ENCODE results near the gene IL36G.

IL36G gene

DNA sequence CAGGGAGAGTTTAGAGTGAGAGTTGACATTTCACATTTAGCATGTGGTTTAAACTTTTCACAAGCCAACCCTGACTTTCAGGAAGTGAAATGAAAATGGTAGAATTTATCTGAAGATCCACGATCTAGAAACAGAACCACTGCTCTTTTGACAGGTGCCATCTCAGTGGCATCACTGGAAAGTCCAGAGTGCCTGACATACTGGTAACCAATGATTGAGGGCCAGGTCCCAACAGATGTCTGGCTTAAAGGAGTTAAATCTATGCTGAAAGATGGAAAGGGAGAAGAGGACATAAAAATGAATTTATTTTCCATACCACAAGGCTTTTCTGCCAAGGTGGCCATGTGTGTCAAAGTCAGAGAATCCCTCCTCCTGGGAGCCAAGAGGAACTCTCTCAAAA is 2.7 kb downstream of the IL36G start:
- ChIA-PET POLR2A (no interaction called here), CTCF (no interaction called here)
- no peak for TF ChIP-seq LEF1 (IDR thresholded peaks at IDR 0.05; ENCODE audit: borderline replicate concordance)
- no peak for TF ChIP-seq L3MBTL2 (conservative IDR thresholded peaks at IDR 0.05)
- no peak for TF ChIP-seq CTBP1 (IDR thresholded peaks at IDR 0.05; ENCODE audit: borderline replicate concordance)
- no peak for TF ChIP-seq FOXM1 (IDR thresholded peaks at IDR 0.05; ENCODE audit: borderline replicate concordance)
- DNase-seq (ENCODE audit: extremely low spot score) = no peak

DNA sequence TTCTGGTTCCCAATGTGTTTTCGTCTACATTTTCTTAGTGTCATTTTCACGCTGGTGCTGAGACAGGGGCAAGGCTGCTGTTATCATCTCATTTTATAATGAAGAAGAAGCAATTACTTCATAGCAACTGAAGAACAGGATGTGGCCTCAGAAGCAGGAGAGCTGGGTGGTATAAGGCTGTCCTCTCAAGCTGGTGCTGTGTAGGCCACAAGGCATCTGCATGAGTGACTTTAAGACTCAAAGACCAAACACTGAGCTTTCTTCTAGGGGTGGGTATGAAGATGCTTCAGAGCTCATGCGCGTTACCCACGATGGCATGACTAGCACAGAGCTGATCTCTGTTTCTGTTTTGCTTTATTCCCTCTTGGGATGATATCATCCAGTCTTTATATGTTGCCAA is 7.3 kb downstream of the IL36G start:
- TF ChIP-seq ZNF384 (IDR thresholded peaks at IDR 0.05) (no peak), ELF4 (IDR thresholded peaks at IDR 0.05) (no peak), NFRKB (IDR thresholded peaks at IDR 0.05) (no peak), SP1 (IDR thresholded peaks at IDR 0.05) (no peak), TARDBP (IDR thresholded peaks at IDR 0.05) (no peak), L3MBTL2 (conservative IDR thresholded peaks at IDR 0.05) (no peak), LEF1 (IDR thresholded peaks at IDR 0.05; ENCODE audit: borderline replicate concordance) (no peak), ARNT (IDR thresholded peaks at IDR 0.05) (no peak), BHLHE40 (IDR thresholded peaks at IDR 0.05; ENCODE audit: borderline replicate concordance) (no peak), CTBP1 (IDR thresholded peaks at IDR 0.05; ENCODE audit: borderline replicate concordance) (no peak), HDGF (IDR thresholded peaks at IDR 0.05; ENCODE audit: borderline replicate concordance) (no peak), FOXK2 (IDR thresholded peaks at IDR 0.05) (no peak), FOXM1 (IDR thresholded peaks at IDR 0.05; ENCODE audit: borderline replicate concordance) (no peak)
- TF ChIP-seq, protein P1, sequence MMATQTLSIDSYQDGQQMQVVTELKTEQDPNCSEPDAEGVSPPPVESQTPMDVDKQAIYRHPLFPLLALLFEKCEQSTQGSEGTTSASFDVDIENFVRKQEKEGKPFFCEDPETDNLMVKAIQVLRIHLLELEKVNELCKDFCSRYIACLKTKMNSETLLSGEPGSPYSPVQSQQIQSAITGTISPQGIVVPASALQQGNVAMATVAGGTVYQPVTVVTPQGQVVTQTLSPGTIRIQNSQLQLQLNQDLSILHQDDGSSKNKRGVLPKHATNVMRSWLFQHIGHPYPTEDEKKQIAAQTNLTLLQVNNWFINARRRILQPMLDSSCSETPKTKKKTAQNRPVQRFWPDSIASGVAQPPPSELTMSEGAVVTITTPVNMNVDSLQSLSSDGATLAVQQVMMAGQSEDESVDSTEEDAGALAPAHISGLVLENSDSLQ (IDR thresholded peaks at IDR 0.05) = no peak
- POLR2A ChIA-PET = no interaction called here
- CTCF ChIA-PET = interaction anchor here (0.8 kb wide), 1 partner anchor 25 kb away, joined by 4 read pairs; no protein-coding TSS in a partner anchor
- no peak for DNase-seq (ENCODE audit: extremely low spot score)

DNA sequence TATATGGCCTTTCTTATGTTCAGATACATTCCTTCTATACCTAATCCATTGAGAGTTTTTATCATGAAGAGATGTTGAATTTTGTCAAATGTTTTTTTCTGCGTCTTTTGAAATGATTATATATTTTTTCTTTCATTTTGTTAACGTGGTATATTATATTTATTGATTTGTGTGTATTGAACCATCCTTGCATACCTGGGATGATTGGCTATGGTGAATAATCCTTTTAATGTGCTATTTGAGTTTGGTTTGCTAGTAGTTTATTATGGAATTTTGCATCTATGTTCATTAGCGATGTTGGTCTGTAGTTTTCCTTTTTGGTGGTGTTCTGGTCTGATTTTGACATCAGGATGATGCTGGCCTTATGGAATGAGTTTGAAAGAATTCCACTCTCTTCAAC is 11.8 kb downstream of the IL36G start:
- no peak for DNase-seq (ENCODE audit: extremely low spot score)
- POLR2A ChIA-PET = no interaction called here
- CTCF ChIA-PET = no interaction called here
- TF ChIP-seq NFRKB (IDR thresholded peaks at IDR 0.05) = no peak
- TF ChIP-seq FOXA1 (IDR thresholded peaks at IDR 0.05) = no peak
- TF ChIP-seq CTBP1 (IDR thresholded peaks at IDR 0.05; ENCODE audit: borderline replicate concordance) = no peak
- no peak for TF ChIP-seq ELF4 (IDR thresholded peaks at IDR 0.05)
- TF ChIP-seq L3MBTL2 (conservative IDR thresholded peaks at IDR 0.05) = no peak
- no peak for TF ChIP-seq SP1 (IDR thresholded peaks at IDR 0.05)
- no peak for TF ChIP-seq FOXM1 (IDR thresholded peaks at IDR 0.05; ENCODE audit: borderline replicate concordance)
- TF ChIP-seq BHLHE40 (IDR thresholded peaks at IDR 0.05; ENCODE audit: borderline replicate concordance) = no peak
- TF ChIP-seq HDGF (IDR thresholded peaks at IDR 0.05; ENCODE audit: borderline replicate concordance) = no peak
- TF ChIP-seq FOXK2 (IDR thresholded peaks at IDR 0.05) = no peak
- TF ChIP-seq ARNT (IDR thresholded peaks at IDR 0.05) = no peak
- TF ChIP-seq TARDBP (IDR thresholded peaks at IDR 0.05) = no peak
- no peak for TF ChIP-seq LEF1 (IDR thresholded peaks at IDR 0.05; ENCODE audit: borderline replicate concordance)
- TF ChIP-seq, protein P1 (IDR thresholded peaks at IDR 0.05) = no peak
- TF ChIP-seq ZNF384 (IDR thresholded peaks at IDR 0.05) = no peak
- TF ChIP-seq SUZ12 (IDR thresholded peaks at IDR 0.05) = no peak

DNA sequence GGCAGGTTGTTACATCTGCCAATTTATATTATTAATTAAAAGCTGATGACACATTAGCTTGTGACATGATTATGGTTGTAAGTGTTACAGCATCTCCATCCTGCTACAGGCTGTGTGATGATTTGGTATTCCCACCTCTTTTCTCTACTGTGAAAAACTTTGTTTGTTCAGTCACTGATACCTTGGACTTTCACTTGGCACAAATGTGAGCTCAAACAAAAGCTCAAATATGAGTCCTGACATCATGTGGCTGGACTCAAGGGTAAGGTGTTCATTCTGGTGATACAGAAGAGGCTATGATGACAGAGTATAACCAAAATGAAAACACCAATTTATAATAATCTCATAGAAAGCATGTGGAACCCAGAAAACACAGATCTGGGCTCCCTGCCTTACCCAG is 16.0 kb downstream of the IL36G start:
- ChIA-PET POLR2A (no interaction called here), CTCF (no interaction called here)
- TF ChIP-seq BHLHE40 (IDR thresholded peaks at IDR 0.05; ENCODE audit: borderline replicate concordance) (no peak), HDGF (IDR thresholded peaks at IDR 0.05; ENCODE audit: borderline replicate concordance) (no peak), L3MBTL2 (conservative IDR thresholded peaks at IDR 0.05) (no peak), SP1 (IDR thresholded peaks at IDR 0.05) (no peak), FOXA1 (IDR thresholded peaks at IDR 0.05) (no peak), NFRKB (IDR thresholded peaks at IDR 0.05) (no peak), LEF1 (IDR thresholded peaks at IDR 0.05; ENCODE audit: borderline replicate concordance) (no peak), ZNF384 (IDR thresholded peaks at IDR 0.05) (no peak), CTBP1 (IDR thresholded peaks at IDR 0.05; ENCODE audit: borderline replicate concordance) (no peak), TARDBP (IDR thresholded peaks at IDR 0.05) (no peak), ARNT (IDR thresholded peaks at IDR 0.05) (no peak), FOXM1 (IDR thresholded peaks at IDR 0.05; ENCODE audit: borderline replicate concordance) (no peak), SUZ12 (IDR thresholded peaks at IDR 0.05) (no peak), ELF4 (IDR thresholded peaks at IDR 0.05) (no peak), FOXK2 (IDR thresholded peaks at IDR 0.05) (no peak)
- TF ChIP-seq, protein P1 (IDR thresholded peaks at IDR 0.05) = no peak
- no peak for DNase-seq (ENCODE audit: extremely low spot score)

DNA sequence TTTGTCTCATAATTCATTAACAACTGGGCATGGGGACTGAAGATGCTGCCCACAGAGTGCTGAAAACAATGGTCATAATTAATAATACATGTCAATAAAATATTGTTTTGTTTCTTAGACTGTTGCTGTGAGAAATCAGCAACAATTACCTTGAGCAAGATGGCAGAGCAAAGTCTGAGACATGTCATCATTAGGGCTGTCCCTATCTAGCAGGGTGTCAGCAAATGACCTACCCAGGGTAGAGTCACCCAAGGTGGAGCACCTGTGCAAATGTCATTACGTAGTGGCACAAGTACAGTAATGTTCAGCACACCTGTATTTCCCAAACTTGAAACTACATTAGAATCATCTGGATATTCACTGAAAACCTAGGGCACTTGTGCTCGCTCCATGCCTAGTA is 16.8 kb downstream of the IL36G start:
- POLR2A ChIA-PET = no interaction called here

DNA sequence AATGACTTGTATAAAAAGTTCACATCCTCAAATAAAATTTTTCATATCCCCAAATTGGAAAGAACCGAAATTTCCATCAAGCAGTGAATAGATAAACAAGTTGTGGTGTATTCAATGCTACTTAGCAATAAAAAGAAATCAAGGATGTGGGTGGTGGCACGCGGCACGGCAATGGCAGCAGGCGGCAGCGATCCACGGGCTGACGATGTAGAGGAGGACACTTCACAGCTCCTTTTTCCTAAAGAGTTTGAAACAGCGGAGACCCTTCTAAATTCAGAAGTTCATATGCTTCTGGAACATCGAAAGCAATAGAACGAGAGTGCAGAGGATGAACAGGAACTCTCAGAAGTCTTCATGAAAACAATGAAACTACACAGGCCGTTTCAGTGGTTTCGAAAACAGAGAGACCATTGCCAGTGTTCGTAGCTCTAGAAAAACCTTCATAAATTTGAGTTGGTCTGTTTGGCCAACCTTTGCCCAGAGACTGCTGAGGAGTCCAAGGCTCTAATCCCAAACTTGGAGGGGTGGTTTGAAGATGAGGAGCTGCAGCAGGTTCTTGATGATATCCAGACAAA is 17.6 kb downstream of the IL36G start:
- CTCF ChIA-PET = no interaction called here
- DNase-seq (ENCODE audit: extremely low spot score) = no peak
- POLR2A ChIA-PET = no interaction called here
- TF ChIP-seq SP1 (IDR thresholded peaks at IDR 0.05) (no peak), TARDBP (IDR thresholded peaks at IDR 0.05) (no peak), BHLHE40 (IDR thresholded peaks at IDR 0.05; ENCODE audit: borderline replicate concordance) (no peak), L3MBTL2 (conservative IDR thresholded peaks at IDR 0.05) (no peak), NFRKB (IDR thresholded peaks at IDR 0.05) (no peak), ZNF384 (IDR thresholded peaks at IDR 0.05) (no peak), ELF4 (IDR thresholded peaks at IDR 0.05) (no peak), FOXA1 (IDR thresholded peaks at IDR 0.05) (no peak), FOXK2 (IDR thresholded peaks at IDR 0.05) (no peak), SUZ12 (IDR thresholded peaks at IDR 0.05) (no peak), LEF1 (IDR thresholded peaks at IDR 0.05; ENCODE audit: borderline replicate concordance) (no peak), HDGF (IDR thresholded peaks at IDR 0.05; ENCODE audit: borderline replicate concordance) (no peak), ARNT (IDR thresholded peaks at IDR 0.05) (no peak), FOXM1 (IDR thresholded peaks at IDR 0.05; ENCODE audit: borderline replicate concordance) (no peak)

More for the DNA sequence above, 16.8 kb downstream of the IL36G start:
- no peak for TF ChIP-seq CTBP1 (IDR thresholded peaks at IDR 0.05; ENCODE audit: borderline replicate concordance)
- no peak for TF ChIP-seq SP1 (IDR thresholded peaks at IDR 0.05)
- no peak for TF ChIP-seq FOXM1 (IDR thresholded peaks at IDR 0.05; ENCODE audit: borderline replicate concordance)
- TF ChIP-seq ZNF384 (IDR thresholded peaks at IDR 0.05) = no peak
- TF ChIP-seq HDGF (IDR thresholded peaks at IDR 0.05; ENCODE audit: borderline replicate concordance) = no peak
- no peak for TF ChIP-seq ARNT (IDR thresholded peaks at IDR 0.05)
- TF ChIP-seq FOXK2 (IDR thresholded peaks at IDR 0.05) = no peak
- DNase-seq (ENCODE audit: extremely low spot score) = no peak
- CTCF ChIA-PET = no interaction called here

Measured in HEK293T (cell line).